Germinal center (tissue), 1 donor: ENCODE measurements around the gene CSMD2.
A peak's percentile ranks its signal among the peaks of the same experiment; 100 is the strongest.

Experiments
- DNase-seq: peaks from one replicate; pipeline ENCODE4 v3.0.0; 2012; ENCODE audit warnings: mixed read lengths, low spot score

The CSMD2 gene

DNA sequence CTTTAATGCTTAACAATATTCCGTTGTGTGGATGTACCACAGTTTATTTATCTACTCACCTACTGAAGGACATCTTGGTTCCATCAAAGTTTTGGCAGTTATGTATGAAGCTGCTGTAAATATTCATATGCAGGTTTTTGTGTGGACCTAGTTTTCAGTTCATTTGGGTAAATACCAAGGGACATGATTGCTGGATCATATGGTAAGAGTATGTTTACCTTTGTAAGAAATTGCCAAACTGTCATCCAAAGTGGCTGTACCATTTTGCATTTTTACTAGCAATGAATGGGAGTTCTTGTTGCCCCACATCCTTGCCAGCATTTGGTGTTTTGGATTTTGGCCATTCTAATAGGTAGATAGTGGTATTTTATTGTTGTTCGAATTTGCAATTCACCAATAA, 682.6 kb downstream of the CSMD2 start:
- no peak for DNase-seq

GRCh38 chr1:33477451-33477850, 687.6 kb downstream of the CSMD2 start:
- no peak for DNase-seq

DNA sequence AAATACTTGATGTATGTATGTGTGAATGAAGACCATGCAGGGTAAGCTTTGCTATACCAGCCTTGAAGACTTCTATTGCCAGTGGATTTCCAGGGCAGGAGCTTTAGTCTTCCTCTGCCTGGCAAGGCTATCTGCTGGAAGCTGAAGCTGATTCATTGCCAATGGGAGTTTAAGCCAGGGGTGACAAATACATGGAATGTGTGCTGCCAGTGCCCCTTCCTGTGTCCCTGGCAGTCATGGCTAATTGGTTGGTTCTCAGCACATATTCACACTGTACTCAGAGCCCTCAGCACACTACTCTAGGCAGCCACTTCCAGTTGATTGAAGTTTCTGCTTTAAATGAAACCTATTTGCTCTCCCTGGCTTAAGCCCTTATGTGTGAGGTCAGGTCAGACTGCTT, 691.1 kb downstream of the CSMD2 start:
- no peak for DNase-seq

DNA sequence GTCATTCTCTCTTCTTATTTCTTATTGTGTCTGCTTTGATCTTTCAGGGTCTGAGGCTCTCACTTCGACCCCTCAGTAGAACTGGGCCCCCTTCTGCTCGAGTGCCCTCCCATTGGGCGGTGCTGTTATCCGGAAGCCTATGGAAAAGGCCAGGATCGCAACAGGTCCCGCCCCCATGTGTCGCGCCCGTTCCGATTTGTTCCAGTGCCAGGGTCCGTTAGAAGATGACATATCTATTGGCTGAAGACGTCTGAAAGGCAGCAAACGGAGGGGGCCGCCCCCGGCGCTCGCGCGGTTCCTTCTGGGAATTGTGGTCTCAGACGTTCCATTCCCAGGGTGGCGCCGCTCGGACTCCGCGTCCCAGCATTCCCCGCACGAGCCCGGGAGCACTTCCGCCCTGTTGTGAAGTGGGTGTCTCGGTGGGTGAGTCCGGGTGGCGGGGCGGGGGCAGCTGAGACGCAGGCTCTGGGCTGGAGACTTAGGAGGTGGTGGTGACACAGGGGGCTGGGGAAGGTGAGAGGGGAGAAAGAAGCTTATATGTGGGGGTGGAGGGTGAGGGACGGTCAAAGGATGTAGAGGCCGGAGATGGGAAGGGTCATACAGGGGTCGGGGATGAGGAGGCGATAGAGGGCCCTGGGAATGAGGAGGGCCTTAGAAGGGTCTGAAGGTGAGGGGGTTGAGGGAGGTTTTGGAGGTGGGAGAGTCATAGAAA, 692.6 kb downstream of the CSMD2 start, which contains the start of gene ZSCAN20:
Gene ZSCAN20, plus strand, starts transcription at position 377 of the 712 bp plus-strand sequence. CDS start 6,644 bp downstream, outside the sequence.
- DNase-seq: peak; percentile 89

GRCh38 chr1:33471416-33471815, 693.6 kb downstream of the CSMD2 start:
- DNase-seq: no peak

- DNase-seq: peak; percentile 78
Measured at GRCh38 chr1:33470495-33471012, 694.5 kb downstream of the CSMD2 start.

- DNase-seq: no peak
Measured at GRCh38 chr1:33469691-33470090, 695.3 kb downstream of the CSMD2 start.

DNA sequence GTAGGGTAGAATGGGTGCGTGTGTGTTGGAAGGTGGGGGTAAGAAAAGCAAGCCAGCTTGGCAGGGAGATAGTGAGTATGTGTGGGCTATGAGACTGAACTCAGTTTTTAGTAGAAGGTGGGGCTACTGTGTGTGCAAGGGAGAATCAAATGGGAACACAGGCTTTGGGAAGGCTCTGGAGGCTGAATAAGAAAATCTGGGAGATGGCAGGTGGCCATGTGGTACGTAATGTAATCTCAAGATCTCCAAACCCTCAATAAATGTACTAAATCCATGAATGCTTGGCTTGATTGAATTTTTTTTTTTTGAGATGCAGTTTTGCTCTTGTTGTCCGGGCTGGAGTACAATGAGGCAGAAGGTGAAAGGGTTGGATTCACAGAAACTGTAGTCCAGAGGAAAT, 696.1 kb downstream of the CSMD2 start:
- no peak for DNase-seq

DNA sequence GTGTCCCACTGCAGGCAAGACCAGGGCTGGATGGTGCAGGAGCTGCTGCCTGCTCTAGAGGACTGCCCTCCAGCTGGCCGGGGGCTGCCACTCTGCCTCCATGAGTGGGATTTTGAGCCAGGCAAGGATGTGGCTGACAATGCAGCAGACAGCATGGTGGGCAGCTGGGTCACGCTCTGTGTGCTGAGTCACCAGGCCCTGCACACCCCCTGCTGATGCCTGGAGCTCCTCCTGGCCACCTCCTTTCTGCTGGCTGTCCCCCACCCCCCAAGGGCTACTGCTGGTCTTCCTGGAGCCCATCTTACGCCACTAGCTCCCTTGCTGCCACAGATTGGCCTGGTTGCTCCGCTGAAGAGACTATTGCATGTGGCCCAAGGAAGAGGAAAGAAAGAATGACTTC, 696.5 kb downstream of the CSMD2 start:
- no peak for DNase-seq

GRCh38 chr1:33468011-33468410, 697.0 kb downstream of the CSMD2 start:
- DNase-seq: no peak

GRCh38 chr1:33466159-33466558, 698.9 kb downstream of the CSMD2 start:
- DNase-seq: no peak

DNA sequence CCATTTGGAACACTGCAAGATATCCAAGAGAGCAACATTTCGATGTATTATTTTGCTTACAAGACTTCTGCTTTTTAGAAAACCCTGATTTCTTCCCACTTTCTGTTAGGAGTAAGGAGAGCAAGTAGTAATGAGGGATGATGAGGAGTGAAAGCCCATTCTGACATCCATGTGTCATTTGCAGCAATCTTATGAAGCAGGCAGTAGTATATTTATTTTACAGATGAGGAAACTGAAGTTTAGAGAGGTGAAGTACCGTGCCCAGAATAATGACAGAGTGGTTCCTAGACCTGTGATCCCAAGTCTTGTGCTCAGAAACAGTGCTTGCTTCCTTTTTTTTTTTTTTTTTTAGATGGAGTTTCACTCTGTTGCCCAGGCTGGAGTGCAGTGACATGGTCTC, 699.7 kb downstream of the CSMD2 start:
- no peak for DNase-seq

DNA sequence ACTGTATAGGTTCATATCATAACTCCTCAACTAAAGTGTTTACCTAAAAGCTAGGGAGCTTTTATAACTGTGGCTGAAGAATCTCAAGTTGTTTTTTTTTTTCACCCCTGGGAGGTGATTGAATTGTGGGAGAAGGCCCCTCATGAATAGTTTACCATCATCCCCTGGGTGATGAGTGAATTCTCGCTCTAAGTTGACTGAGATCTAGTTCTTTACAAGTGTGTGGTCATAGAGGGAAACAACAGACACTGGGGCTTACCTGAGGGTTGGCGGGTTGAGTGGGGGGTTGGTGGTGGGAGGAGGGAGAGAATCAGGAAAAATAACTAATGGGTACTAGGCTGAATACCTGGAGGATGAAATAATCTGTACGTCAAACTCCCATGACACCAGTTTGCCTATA, 700.5 kb downstream of the CSMD2 start:
- no peak for DNase-seq
